SU-DHL-6 (cell line): ENCODE measurements around the gene OCIAD1.
"Not testable (repeated sequence)": the region's sequence is repeated elsewhere in the genome, so short reads cannot be mapped to it uniquely, and the experiment has no call there.

ENCODE experiments used
- H2AFZ ChIP-seq: fragments of 200-600 bp; sonication (generic); 2 replicates; pipeline ENCODE4 v1.6.1; 2014; ENCODE audit warnings: low read depth, mild to moderate bottlenecking, moderate library complexity, mixed read lengths, antibody characterized with exemption, low read length; ENCODE audit not compliant: severe bottlenecking
- H3F3A ChIP-seq: fragments of 200-600 bp; shearing (Covaris generic); 2 replicates; pipeline ENCODE4 v1.6.0; 2016; ENCODE audit warnings: antibody characterized with exemption, mild to moderate bottlenecking; ENCODE audit not compliant: insufficient read depth
- H3K27ac ChIP-seq: fragments of 200-600 bp; sonication (generic); 2 replicates; pipeline ENCODE4 v1.5.1; 2016; ENCODE audit warnings: low read depth, mild to moderate bottlenecking, low read length, moderate library complexity, mixed read lengths
- H3K27me3 ChIP-seq: fragments of 200-600 bp; sonication (generic), shearing (Covaris generic); 2 replicates; pipeline ENCODE4 v1.6.0; 2014; ENCODE audit warnings: mild to moderate bottlenecking, low read length
- H3K36me3 ChIP-seq: fragments of 200-600 bp; sonication (generic); 2 replicates; pipeline ENCODE4 v1.6.1; 2014; ENCODE audit warnings: mild to moderate bottlenecking, low read length, mixed read lengths
- H3K4me2 ChIP-seq: fragments of 300-600, 200-600 bp; shearing (Covaris generic), sonication (generic); 2 replicates; pipeline ENCODE4 v1.6.0; 2014; ENCODE audit warnings: low read length, low read depth, mild to moderate bottlenecking; ENCODE audit not compliant: poor library complexity, severe bottlenecking
- H3K4me3 ChIP-seq: fragments of 200-600 bp; sonication (generic); 2 replicates; pipeline ENCODE4 v1.5.1; 2014; ENCODE audit warnings: antibody characterized with exemption, low read length, mild to moderate bottlenecking, mixed read lengths; ENCODE audit not compliant: insufficient read depth, poor library complexity, severe bottlenecking
- H3K79me2 ChIP-seq: fragments of 200-600 bp; sonication (generic); 2 replicates; pipeline ENCODE4 v1.6.1; 2014; ENCODE audit warnings: mild to moderate bottlenecking, low read length, moderate library complexity; ENCODE audit not compliant: insufficient read depth
- H3K9ac ChIP-seq: fragments of 200-600 bp; sonication (generic); 2 replicates; pipeline ENCODE4 v1.7.0; 2014; ENCODE audit warnings: mild to moderate bottlenecking, low read length
- H3K9me2 ChIP-seq: fragments of 200-600 bp; sonication (generic); replicated peaks from 2 replicates; pipeline ENCODE4 v1.6.1; 2014; ENCODE audit warnings: low read length; ENCODE audit not compliant: insufficient read depth
- H3K9me3 ChIP-seq: fragments of 200-600 bp; sonication (generic); 2 replicates; pipeline ENCODE4 v1.6.1; 2014; ENCODE audit warnings: low read length, mixed read lengths; ENCODE audit not compliant: insufficient read depth
- H4K20me1 ChIP-seq: fragments of 200-600 bp; sonication (generic); 2 replicates; pipeline ENCODE4 v1.6.1; 2014; ENCODE audit warnings: low read depth, mild to moderate bottlenecking, antibody characterized with exemption, low read length, moderate library complexity, mixed read lengths
- EZH2phosphoT487 ChIP-seq: fragments of 200-600 bp; sonication (generic), shearing (Covaris generic); conservative IDR thresholded peaks from 2 replicates; pipeline ENCODE4 v1.6.1; 2018; ENCODE audit warnings: mild to moderate bottlenecking, antibody characterized with exemption, low read length, moderate library complexity, mixed read lengths
- TF ChIP-seq, protein P1 (sequence below): fragments of 200-600 bp; sonication (generic); IDR thresholded peaks from one replicate; pipeline ENCODE4 v1.5.1; 2017; ENCODE audit warnings: antibody characterized with exemption, mild to moderate bottlenecking, low read length, moderate library complexity; ENCODE audit not compliant: insufficient read depth, poor library complexity, severe bottlenecking

OCIAD1 gene

DNA sequence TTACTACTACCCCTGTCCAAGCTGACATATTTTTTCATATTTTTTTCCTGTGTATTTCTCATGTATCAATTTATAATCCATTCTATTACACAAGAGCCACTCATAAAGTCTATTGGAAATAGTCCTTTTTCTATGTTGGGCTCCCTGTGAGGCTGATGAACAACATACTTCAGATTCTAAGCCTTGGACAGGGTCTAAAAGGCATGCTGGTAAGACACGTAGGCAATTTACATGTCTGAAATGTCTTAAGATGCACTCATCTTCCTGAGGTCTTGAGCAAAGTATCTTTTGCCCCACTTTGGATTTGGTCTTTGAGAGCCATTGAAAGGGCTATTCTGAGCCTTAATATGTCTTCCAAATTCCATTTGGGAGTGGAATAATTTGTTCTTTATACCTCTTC, 31.8 kb downstream of the OCIAD1 start:
- no peaks in the 10 kb centered on the region for H3K27me3 ChIP-seq
- TF ChIP-seq, protein P1, sequence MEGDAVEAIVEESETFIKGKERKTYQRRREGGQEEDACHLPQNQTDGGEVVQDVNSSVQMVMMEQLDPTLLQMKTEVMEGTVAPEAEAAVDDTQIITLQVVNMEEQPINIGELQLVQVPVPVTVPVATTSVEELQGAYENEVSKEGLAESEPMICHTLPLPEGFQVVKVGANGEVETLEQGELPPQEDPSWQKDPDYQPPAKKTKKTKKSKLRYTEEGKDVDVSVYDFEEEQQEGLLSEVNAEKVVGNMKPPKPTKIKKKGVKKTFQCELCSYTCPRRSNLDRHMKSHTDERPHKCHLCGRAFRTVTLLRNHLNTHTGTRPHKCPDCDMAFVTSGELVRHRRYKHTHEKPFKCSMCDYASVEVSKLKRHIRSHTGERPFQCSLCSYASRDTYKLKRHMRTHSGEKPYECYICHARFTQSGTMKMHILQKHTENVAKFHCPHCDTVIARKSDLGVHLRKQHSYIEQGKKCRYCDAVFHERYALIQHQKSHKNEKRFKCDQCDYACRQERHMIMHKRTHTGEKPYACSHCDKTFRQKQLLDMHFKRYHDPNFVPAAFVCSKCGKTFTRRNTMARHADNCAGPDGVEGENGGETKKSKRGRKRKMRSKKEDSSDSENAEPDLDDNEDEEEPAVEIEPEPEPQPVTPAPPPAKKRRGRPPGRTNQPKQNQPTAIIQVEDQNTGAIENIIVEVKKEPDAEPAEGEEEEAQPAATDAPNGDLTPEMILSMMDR = no peak
- TF ChIP-seq EZH2phosphoT487 = no peak
- H4K20me1 ChIP-seq = no peaks in the 10 kb centered on the region
- no peaks in the 10 kb centered on the region for H3K9me2 ChIP-seq
- H3F3A ChIP-seq = peaks cover 16% of the 10 kb centered on the region; the same call in 1 of the 2 replicates
- no peak overlapping the region for H3K4me3 ChIP-seq
- no peak overlapping the region for H3K27ac ChIP-seq
- no peaks in the 10 kb centered on the region for H3K79me2 ChIP-seq
- no peak overlapping the region for H3K4me2 ChIP-seq
- no peaks in the 10 kb centered on the region for H3K9me3 ChIP-seq
- H2AFZ ChIP-seq = no peak overlapping the region
- peaks cover 16% of the 10 kb centered on the region for H3K36me3 ChIP-seq
- no peak overlapping the region for H3K9ac ChIP-seq

DNA sequence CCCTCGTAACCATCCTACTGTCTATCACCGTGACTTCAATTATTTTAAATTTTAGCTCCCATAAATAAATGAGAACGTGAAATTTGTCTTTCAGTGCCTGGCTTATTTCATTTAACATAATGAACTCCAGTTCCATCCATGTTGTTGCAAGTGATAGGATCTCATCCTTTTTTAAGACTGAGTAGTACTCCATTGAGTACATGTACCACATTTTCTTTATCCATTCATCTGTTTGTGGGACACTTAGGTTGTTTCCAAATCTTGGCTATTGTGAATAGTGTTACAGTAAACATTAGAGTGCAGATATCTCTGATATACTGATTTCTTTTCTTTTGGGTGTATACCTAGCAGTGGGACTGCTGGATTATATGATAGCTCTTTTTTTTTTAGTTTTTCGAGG, 32.8 kb downstream of the OCIAD1 start:
- TF ChIP-seq, protein P1 = no peak
- TF ChIP-seq EZH2phosphoT487 = no peak

DNA sequence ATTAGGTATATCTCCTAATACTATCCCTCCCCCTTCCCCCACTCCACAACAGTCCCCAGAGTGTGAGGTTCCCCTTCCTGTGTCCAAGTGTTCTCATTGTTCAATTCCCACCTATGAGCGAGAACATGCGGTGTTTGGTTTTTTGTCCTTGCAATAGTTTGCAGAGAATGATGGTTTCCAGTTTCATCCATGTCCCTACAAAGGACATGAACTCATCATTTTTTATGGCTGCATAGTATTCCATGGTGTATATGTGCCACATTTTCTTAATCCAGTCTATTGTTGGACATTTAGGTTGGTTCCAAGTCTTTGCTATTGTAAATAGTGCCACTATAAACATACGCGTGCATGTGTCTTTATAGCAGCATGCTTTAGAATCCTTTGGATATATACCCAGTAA, 33.8 kb downstream of the OCIAD1 start:
- not testable (repeated sequence) for H3K4me2 ChIP-seq, H3K27ac ChIP-seq, H3K79me2 ChIP-seq, H3K9me3 ChIP-seq, H2AFZ ChIP-seq, H3K4me3 ChIP-seq, H3K27me3 ChIP-seq, H3K9ac ChIP-seq, H3K9me2 ChIP-seq, H4K20me1 ChIP-seq
- peaks cover 12% of the 10 kb centered on the region; the same call in 1 of the 2 replicates for H3F3A ChIP-seq
- peaks cover 13% of the 10 kb centered on the region for H3K36me3 ChIP-seq

More for the DNA sequence above, 32.8 kb downstream of the OCIAD1 start:
- Histone ChIP-seq H3K27ac (no peak overlapping the region), H2AFZ (no peak overlapping the region), H3K4me3 (no peak overlapping the region), H3K4me2 (no peak overlapping the region), H3K79me2 (no peaks in the 10 kb centered on the region), H3F3A (peaks cover 16% of the 10 kb centered on the region; the same call in 1 of the 2 replicates), H3K27me3 (no peaks in the 10 kb centered on the region), H3K9me3 (no peaks in the 10 kb centered on the region), H3K36me3 (peaks cover 16% of the 10 kb centered on the region), H3K9ac (no peak overlapping the region), H4K20me1 (no peaks in the 10 kb centered on the region), H3K9me2 (no peaks in the 10 kb centered on the region)

DNA sequence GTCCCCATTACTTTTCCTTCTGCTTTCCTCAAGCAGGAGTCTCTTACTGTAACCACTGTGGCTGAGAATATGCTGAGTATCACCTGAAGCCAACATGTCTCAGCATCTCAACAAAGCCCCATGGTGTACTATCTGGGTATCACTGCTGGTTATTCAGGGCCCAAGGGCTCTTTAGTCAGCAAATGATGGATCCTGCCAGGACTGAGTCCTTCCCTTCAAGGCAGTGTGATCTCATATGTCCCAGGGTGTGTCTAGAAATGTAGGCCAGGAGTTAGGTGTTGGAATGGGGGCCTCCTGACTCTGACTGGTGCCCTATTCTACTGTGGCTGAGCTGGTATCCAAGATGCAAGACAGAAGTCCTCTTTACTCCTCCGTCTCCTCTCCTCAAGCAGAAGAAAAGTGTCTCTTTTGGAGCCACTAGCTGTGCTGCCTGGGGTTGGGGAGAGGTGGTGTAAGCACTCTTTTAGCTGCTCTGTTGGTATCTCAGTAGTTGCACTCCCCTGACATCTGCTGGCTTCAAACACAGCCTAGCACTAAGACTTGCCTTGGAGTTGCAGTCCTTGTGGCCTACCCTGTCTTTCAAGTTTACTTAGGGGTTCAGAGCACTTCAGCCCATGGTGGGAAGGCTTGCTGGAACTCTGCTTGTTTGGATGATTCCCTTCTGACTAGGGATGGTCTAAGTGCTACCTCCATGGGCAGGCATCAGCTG, 47.1 kb downstream of the OCIAD1 start:
- no peak overlapping the region for H3K4me3 ChIP-seq

More for the DNA sequence above, 47.1 kb downstream of the OCIAD1 start:
- Histone ChIP-seq H3K9me3 (no peaks in the 10 kb centered on the region), H3K36me3 (no peaks in the 10 kb centered on the region), H4K20me1 (no peaks in the 10 kb centered on the region), H3K9ac (no peak overlapping the region), H3K79me2 (no peaks in the 10 kb centered on the region), H3K27me3 (no peaks in the 10 kb centered on the region), H3K27ac (no peak overlapping the region), H3K4me2 (no peak overlapping the region), H3F3A (no peaks in the 10 kb centered on the region), H2AFZ (no peak overlapping the region), H3K9me2 (no peaks in the 10 kb centered on the region)
- TF ChIP-seq, protein P1 = no peak
- TF ChIP-seq EZH2phosphoT487 = no peak
